Left lung (tissue), 10 donors: ENCODE data around the gene CAPN5. TPM values are rescaled to one million over a fixed set of nuclear protein-coding genes. Genes with fewer than 3 reads are reported as not detected.
"Not testable (repeated sequence)": the region's sequence is repeated elsewhere in the genome, so short reads cannot be mapped to it uniquely, and the experiment has no call there.

Experiments used
- ATAC-seq: fragments of 200-7000 bp; cut with Tn5 transposase; one replicate; pipeline ENCODE4 v1.9.1; 2020; ENCODE audit warnings: moderate library complexity
- DNase-seq, 4 donors: peaks; one replicate each; pipeline ENCODE4 v3.0.0-alpha.2; 2013 to 2020
- H3K27ac ChIP-seq, 2 donors: fragments of 200-600 bp; sonication (generic) in 1 of 2; one replicate each; pipeline versions ENCODE4 v1.5.0 to v1.8.0; 2020 to 2021
- H3K27me3 ChIP-seq, 2 donors: fragments of 200-600 bp; sonication (generic) in 1 of 2; one replicate each; pipeline versions ENCODE4 v1.5.0 to v1.8.0; 2020 to 2021
- H3K36me3 ChIP-seq, 2 donors: fragments of 200-600 bp; sonication (generic) in 1 of 2; one replicate each; pipeline versions ENCODE4 v1.5.0 to v1.8.0; 2020 to 2021
- H3K4me1 ChIP-seq, 2 donors: fragments of 200-600 bp; one replicate each; pipeline ENCODE4 v1.8.0; 2021
- H3K4me3 ChIP-seq, 2 donors: fragments of 200-600 bp; sonication (generic) in 1 of 2; one replicate each; pipeline versions ENCODE4 v1.5.0 to v1.8.0; 2020 to 2021; ENCODE audit warnings: mild to moderate bottlenecking in 1 of 2
- H3K9me3 ChIP-seq, 2 donors: fragments of 200-600 bp; sonication (generic) in 1 of 2; one replicate each; pipeline versions ENCODE4 v1.5.0 to v1.8.0; 2020 to 2021
- CTCF ChIP-seq, 2 donors: fragments of 200-600 bp; sonication (generic) in 1 of 2; IDR thresholded peaks; one replicate each; pipeline versions ENCODE4 v1.5.0 to v1.8.0; 2021; ENCODE audit warnings: antibody characterized with exemption in 2 of 2
- intact Hi-C, 2 donors: fragments of 100-400 bp; cut with DNase I; formaldehyde crosslinking; loops; one replicate each; pipeline versions ENCODE4 v1.11.2 to v1.14.2; 2022
- polyA plus RNA-seq, 6 donors: library from polyadenylated mRNA; unstranded; fragments of 120-200 nt; gene quantifications; one replicate each; pipeline ENCODE4 v1.2.1, GENCODE V29; 2013; ENCODE audit not compliant: insufficient read length in 6 of 6
- total RNA-seq, 2 donors: library from RNA; stranded (reverse); fragmentation: NEBNext Ultra II Directional; extraction: Animal tissue kit (Norgen Biotek cat#: 25700); gene quantifications; one replicate each; pipeline ENCODE4 v1.2.1, GENCODE V29; 2021
- donor health status: DM: no; HTN: yes; CAD: no.
- donor health status: DM: no; HTN: no; CAD: no.

CAPN5 gene
- total and polyA plus RNA-seq, 8 donors = 11.7 to 32.9 (median 24.8) TPM

- no peaks in the 10 kb centered on the region for H3K36me3 ChIP-seq
These were observed 19.5 kb upstream of the CAPN5 start for GRCh38 chr11:77047007-77047927.

GRCh38 chr11:77047928-77048446, 18.8 kb upstream of the CAPN5 start:
- Histone ChIP-seq H3K27me3 (peaks cover 0 to 32% of the 10 kb centered on the region in 2 donors), H3K4me1 (peaks cover 0 to 15% of the 10 kb centered on the region in 2 donors)
- ATAC-seq, H3K9me3 ChIP-seq, DNase-seq, H3K4me3 ChIP-seq, H3K27ac ChIP-seq, H3K36me3 ChIP-seq: not testable (repeated sequence)
- intact Hi-C loops = loop anchor here in 1 of 2 donors (5.0 kb wide), 1 partner anchor 39 kb away; no protein-coding TSS in a partner anchor

More at GRCh38 chr11:77047007-77047927, 19.5 kb upstream of the CAPN5 start:
- H3K4me1 ChIP-seq = peaks cover 0 to 15% of the 10 kb centered on the region in 2 donors
- ATAC-seq (peak; percentile 90), DNase-seq (peak in 3 of 4 donors; percentile 70 to 94 (median 88))
- peaks cover 0 to 37% of the 10 kb centered on the region in 2 donors for H3K27me3 ChIP-seq
- H3K27ac ChIP-seq = peak overlapping the region in 1 of 2 donors; percentile 48
- peak overlapping the region; percentile 32 to 40 for H3K4me3 ChIP-seq
- no peaks in the 10 kb centered on the region for H3K9me3 ChIP-seq
- peak; percentile 59 to 77 for TF ChIP-seq CTCF (IDR thresholded peaks at IDR 0.05)
- intact Hi-C loops = loop anchor here in 1 of 2 donors (5.0 kb wide), 1 partner anchor 40 kb away; no protein-coding TSS in a partner anchor

- H3K27me3 ChIP-seq = peaks cover 0 to 23% of the 10 kb centered on the region in 2 donors
- no peak overlapping the region for H3K4me3 ChIP-seq
- no peak overlapping the region for H3K27ac ChIP-seq
- no peak for DNase-seq
- TF ChIP-seq CTCF (IDR thresholded peaks at IDR 0.05) = no peak
- no peaks in the 10 kb centered on the region for H3K36me3 ChIP-seq
- intact Hi-C loops = loop anchor here in 1 of 2 donors (5.0 kb wide), 1 partner anchor 38 kb away; no protein-coding TSS in a partner anchor
- ATAC-seq = no peak
- H3K9me3 ChIP-seq = no peaks in the 10 kb centered on the region
- H3K4me1 ChIP-seq = peaks cover 0 to 15% of the 10 kb centered on the region in 2 donors
These were observed 17.7 kb upstream of the CAPN5 start for GRCh38 chr11:77049026-77049425.

- intact Hi-C loops = no loop called here
- TF ChIP-seq CTCF (IDR thresholded peaks at IDR 0.05) = no peak
- Histone ChIP-seq H3K36me3 (no peaks in the 10 kb centered on the region), H3K27me3 (no peaks in the 10 kb centered on the region), H3K4me3 (no peak overlapping the region), H3K4me1 (peaks cover 0 to 7% of the 10 kb centered on the region in 2 donors), H3K9me3 (peaks cover 0 to 8% of the 10 kb centered on the region in 2 donors), H3K27ac (no peak overlapping the region)
- ATAC-seq (no peak), DNase-seq (no peak)
These were observed 15.3 kb upstream of the CAPN5 start for GRCh38 chr11:77051511-77051910.

- Histone ChIP-seq H3K9me3 (peaks cover 0 to 17% of the 10 kb centered on the region in 2 donors), H3K4me3 (no peak overlapping the region), H3K27ac (no peak overlapping the region), H3K36me3 (no peaks in the 10 kb centered on the region), H3K27me3 (no peaks in the 10 kb centered on the region), H3K4me1 (no peaks in the 10 kb centered on the region)
- no peak for TF ChIP-seq CTCF (IDR thresholded peaks at IDR 0.05)
- intact Hi-C loops = no loop called here
- no peak for DNase-seq
- ATAC-seq = no peak
These were observed 14.3 kb upstream of the CAPN5 start for GRCh38 chr11:77052518-77052917.
